ENCODE data around the gene GDF9.

GRCh38 chr5:132824426-132824825, 41.8 kb downstream of the GDF9 start:
- TF ChIP-seq, protein P1, sequence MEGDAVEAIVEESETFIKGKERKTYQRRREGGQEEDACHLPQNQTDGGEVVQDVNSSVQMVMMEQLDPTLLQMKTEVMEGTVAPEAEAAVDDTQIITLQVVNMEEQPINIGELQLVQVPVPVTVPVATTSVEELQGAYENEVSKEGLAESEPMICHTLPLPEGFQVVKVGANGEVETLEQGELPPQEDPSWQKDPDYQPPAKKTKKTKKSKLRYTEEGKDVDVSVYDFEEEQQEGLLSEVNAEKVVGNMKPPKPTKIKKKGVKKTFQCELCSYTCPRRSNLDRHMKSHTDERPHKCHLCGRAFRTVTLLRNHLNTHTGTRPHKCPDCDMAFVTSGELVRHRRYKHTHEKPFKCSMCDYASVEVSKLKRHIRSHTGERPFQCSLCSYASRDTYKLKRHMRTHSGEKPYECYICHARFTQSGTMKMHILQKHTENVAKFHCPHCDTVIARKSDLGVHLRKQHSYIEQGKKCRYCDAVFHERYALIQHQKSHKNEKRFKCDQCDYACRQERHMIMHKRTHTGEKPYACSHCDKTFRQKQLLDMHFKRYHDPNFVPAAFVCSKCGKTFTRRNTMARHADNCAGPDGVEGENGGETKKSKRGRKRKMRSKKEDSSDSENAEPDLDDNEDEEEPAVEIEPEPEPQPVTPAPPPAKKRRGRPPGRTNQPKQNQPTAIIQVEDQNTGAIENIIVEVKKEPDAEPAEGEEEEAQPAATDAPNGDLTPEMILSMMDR (IDR thresholded peaks at IDR 0.05): no peak
- TF ChIP-seq POLR2A (IDR thresholded peaks at IDR 0.05): no peak

Measured in breast epithelium (tissue), 3 donors.